Stimulated activated CD8-positive, alpha-beta memory T cell treated with anti-CD3 and anti-CD28 coated beads, Interleukin-2, amount 100 ng/mL, for 1 hour (primary cell): ENCODE results near the gene GABBR2.
"Not testable (repeated sequence)": the region's sequence is repeated elsewhere in the genome, so short reads cannot be mapped to it uniquely, and the experiment has no call there.

Experiments
- DNase-seq, 2 donors: peaks; one replicate each; pipeline ENCODE4 v3.0.0-alpha.2; 2020; ENCODE audit warnings: low read depth in 2 of 2

GABBR2 gene

GRCh38 chr9:98479967-98480847 is 228.5 kb downstream of the GABBR2 start:
- no peak for DNase-seq

DNA sequence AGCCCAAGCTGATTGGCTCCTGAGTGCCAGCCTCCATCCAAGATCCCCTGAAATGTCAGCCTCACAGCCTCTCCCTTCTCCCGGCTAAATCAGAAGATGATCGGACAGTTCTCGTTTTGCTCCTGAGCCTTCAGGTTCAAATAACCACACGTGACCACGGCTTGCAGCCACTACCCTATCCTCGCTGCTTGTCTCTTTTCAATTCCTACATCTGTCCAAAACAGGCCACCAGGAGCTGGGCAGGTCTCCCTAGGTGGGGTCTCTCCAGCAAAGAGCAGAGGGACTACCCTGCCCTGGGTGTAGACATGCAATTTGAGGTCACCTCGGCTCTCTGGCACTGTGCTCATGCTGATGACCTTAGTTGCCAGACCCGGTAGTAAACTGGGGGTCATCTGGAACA is 229.3 kb downstream of the GABBR2 start:
- DNase-seq, result no peak

DNA sequence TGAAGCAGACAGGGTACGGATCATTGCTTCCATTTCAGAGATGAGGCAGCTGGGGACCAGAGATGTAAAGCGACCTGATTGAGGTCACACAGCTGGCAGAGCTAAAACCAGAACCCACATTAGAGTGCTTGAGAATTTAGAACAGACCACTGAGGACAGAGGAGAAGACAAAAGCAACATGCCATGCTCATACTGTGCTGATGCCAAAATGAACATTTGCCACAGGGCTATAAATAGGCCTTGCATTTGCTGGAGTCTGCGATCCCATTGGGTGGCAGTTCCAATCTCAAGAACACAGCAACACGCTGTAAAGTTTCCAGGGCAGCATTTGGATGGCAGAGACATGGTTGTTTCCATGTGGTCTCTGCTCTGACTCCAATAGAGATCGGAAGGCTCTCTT is 230.9 kb downstream of the GABBR2 start:
- DNase-seq, result no peak

GRCh38 chr9:98472216-98472615 is 236.5 kb downstream of the GABBR2 start:
- DNase-seq, result no peak

GRCh38 chr9:98471185-98471584 is 237.6 kb downstream of the GABBR2 start:
- DNase-seq, result no peak

DNA sequence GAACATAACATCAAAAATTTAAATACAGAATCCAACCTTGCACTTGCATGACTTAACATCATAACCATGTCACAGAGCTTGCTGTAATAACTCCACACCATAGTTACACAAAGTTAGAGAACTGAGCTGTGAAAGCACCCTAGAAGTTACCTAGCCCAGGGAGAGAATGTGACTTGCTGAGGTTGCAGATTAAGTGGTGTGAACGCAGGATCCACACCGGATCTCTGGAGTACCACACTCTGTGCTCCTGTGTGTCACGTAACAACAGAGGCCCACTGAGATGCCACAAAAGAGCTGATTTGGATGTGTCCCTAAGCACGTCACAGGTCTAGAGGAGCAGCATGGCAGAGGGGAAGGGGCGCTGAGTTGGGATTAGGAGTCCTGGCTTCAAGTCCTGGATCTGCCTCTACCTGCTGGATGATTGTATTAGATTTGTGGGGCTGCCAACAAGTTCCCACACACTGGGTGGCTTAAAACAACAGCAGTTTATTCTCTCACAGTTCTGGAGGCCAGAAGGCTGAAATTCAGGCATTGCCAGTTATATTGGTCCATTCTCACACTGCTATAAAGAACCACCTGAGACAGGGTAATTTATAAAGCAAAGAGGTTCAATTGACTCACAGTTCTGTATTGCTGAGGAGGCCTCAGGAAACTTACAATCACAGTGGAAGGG is 240.0 kb downstream of the GABBR2 start:
- DNase-seq, result no peak

DNA sequence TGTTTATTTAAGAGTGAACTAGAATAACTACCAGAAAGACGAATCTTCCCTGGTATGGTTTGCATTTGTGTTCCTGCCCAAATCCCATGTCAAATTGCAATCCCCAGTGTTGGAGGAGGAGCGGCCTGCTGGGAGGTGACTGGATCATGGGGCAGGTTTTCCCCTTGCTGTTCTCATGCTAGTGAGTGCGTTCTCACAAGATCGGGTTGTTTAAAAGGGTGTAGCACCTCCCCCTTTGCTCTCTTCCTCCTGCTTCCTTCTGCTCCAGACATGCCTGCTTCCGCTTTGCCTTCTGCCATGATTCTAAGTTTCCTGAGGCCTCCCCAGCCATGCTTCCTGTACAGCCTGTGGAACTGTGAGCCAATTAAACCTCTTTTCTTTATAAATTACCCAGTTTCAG is 242.9 kb downstream of the GABBR2 start:
- no peak for DNase-seq

- not testable (repeated sequence) for DNase-seq
Measured at GRCh38 chr9:98464156-98464690, 244.5 kb downstream of the GABBR2 start.

- DNase-seq, result no peak
Measured at GRCh38 chr9:98462310-98462709, 246.4 kb downstream of the GABBR2 start.

DNA sequence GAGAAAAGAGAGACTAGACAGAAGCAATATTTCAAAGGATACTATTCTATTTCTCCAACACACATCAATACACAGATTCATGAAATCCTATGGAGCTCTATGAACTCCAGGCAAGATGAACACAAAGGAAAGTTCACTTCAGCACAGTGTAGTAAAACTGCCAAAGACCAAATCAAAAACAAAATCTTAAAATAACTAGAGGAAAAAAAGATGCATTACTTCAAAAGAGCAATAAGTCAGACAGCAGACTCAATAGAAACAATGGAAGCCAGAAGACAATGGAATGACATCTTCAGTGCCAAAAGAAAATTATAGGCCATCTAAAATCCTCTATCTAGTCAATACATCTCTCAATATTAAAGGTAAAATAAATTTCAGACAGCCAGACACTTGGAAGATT is 248.0 kb downstream of the GABBR2 start:
- DNase-seq, result no peak

DNA sequence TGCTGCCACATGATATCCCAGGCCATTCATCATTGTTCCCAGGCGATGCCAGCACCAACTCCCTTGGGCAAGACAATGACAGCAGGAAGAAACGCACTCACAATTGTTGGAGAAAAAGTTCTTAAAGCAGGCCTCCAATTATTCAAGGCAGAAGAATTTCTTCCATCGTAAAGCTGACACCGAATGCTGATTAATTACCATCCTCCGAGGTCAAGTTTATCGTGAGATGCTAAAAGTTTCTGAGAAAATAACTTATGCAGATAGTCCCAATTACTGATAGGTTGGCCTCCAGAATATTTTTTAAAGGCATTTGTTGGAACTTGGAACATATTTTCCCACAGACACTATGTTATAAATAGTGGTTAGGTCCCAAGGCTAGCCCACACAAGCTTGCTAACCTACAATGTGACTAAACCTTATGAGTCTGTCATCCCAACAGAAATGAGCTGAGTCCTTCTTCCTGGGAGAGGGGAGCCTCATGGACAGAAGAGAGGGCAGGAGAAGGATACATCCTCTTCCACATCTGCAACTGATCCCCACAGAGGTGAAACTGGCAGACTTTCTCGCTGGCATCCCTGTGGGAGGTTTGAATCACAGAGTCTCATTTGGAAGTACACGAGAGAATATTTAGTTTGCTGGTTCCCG is 250.9 kb downstream of the GABBR2 start:
- no peak for DNase-seq

- no peak for DNase-seq
Measured at GRCh38 chr9:98456156-98456613, 252.6 kb downstream of the GABBR2 start.

DNA sequence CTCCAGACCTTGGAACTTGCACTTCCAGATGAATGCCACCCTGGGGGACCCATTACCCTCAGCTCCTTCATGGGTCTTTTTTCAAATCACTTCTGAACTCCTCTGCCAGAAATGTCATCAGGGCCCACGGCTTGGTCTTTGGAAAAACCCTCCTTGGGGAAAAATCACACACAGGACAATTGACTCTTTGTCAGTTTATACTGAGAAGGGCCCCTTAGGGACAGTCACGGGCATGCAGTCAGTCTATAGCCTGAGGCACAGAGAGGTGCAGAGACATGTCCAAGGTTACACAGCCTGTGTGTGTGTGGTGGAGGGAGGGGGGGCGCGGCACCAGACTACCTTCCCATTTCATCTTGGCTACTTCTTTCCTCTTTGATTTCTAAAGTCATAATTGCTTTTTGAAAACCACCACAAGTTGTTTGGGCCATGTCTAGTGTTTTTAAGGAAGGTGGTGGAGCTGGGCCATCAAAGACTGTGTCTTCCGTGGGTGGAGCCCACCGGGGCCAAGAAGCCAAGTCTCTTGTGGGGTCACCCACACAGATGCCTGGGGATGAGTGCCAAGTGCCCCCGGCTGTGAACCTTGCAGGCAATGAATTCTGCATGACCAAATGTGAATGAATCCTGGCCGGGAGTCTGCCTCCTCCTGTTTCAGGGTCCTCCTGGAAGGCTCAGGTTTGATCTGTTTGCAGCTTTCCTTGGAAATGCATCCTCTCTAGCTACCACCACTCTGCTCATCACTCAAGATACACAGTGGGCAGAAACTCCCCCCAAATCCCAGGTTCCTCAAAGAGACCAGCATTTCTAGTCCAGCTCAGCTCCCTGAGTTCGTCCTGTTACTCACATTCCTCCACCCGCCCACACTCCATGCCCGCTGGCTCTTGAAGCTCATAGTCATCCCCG is 253.2 kb downstream of the GABBR2 start:
- no peak for DNase-seq

DNA sequence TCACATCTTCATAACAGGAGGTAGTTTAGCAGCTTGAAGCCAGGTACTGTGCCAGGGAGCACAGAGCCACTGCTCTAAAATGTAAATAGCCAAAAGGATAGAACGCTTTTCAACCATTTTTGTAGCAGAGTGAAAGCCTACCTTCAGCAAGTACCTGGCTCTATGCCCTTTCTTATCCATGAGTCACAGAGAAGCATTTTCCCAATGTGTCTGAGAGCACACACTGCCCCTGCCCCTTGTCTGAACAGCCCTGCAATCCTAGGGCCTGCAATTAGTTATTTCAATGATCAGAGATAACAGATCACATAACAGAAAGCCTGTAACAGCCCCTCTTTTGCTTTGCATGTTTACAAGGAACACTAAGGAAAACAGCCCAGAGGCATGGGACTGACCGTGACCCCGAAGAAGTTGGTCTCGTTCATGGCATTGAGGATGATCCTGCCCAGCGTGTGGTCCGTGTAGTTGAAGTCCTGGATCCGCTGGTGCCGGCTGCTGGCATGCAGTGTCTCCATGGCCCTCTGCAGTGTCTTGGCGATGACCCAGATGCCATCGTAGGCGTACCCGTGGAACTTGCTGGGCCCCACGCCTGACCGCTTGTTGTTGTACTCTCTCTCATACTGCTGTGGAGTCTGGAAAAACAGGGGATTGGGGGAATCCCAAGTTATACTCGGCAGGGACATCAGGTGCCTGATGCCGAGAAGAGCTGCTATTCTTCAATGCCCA is 255.0 kb downstream of the GABBR2 start:
- no peak for DNase-seq

DNA sequence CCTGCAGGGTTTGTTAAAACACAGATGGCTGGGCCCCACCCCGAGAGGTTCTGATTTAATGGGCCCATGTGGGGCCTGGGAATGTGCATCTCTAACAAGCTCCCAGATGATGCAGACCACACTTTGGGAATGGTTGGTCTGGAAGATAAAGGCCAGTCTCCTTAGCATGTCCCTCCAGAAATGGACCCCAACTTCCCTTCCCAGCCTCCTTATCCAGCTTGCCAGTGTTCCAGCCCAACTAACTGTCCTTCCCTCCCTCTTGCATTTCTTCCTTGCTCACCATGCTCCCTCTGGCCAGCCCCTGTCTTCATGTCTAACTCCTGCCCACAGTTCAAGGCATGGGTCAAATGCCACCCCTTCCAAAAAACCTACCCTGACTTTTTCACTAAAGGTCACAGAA is 257.2 kb downstream of the GABBR2 start:
- DNase-seq, result no peak

GRCh38 chr9:98450496-98450895 is 258.2 kb downstream of the GABBR2 start:
- DNase-seq, result no peak

DNA sequence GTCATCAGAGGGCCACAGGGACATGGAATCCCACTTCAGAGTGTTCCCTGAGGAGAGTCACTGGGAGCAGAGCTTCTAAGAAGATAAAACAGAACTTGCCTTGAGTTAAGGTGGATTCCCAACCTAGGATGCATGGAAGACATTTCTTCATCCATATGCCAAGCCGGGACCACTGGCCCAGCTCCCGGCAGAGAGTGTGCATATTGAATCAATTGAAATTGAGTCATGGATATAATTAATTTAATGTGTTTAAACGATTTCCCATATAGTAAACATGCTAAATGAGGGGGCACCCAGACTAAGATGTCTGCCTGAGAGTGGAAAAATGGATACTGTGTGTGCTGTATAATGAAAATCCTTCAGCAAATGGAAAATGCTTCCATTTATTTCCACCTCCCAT is 258.9 kb downstream of the GABBR2 start:
- DNase-seq, result no peak

GRCh38 chr9:98445576-98445975 is 263.2 kb downstream of the GABBR2 start:
- no peak for DNase-seq

DNA sequence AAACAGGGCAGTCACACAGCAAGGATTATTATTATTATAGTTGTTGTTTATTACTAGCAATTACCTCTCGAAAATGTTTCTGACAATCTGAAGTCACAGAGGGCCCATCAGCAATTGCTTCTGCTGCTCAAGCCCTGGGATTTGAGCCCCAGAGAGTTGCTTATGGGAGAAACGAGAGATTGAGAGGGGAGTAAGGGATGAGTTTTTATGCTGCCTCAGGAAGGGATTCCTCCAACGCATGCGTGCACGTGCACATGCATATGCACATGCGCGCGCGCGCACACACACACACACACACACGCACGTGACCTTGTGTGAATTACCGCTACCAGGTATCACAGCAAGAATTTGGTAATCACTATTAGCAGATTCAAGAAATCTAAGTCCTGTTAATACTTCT is 264.1 kb downstream of the GABBR2 start:
- no peak for DNase-seq

DNA sequence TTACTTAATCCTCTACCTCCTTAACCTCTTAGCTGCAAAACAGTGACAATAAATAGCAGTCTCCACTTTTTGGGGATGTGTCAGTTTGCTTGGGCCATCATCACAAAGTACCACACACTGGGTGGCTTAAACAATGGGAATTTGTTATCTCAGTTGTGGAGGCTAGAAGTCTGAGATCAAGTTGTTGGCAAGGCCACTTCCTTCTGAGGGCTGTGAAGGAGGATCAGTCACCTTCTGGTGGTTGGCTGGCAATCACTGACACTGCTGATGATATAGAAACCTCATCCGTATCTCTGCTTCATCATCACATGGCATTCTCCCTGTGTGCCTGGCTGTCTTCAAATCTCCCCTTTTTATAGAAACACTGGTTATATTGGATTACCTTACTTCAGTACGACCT is 266.2 kb downstream of the GABBR2 start:
- no peak for DNase-seq

DNA sequence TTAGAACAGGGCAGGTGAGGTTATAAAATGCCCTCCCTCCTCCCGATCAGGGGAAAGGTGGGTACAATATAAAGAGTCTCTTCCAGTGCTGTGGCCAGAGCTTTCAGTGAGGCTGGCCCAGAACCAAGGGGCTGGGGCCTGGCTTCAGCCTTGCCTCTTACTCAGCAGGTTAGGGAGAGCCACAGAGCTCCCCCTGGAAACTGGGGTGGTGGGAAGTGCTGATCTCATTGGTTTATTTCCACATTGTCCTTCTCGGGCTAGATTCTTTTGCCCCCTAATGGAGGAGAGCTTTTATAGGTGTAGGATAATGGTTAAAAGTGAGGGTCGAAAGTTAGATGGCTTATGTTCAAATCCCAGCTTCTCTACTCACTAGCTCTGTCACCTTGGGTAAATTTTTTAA is 266.6 kb downstream of the GABBR2 start:
- no peak for DNase-seq
